Lung (tissue), 12 donors: Measurements from ENCODE around the gene ALDH16A1. TPM values are rescaled to one million over a fixed set of nuclear protein-coding genes. Genes with fewer than 3 reads are reported as not detected.

Experiments used
- ATAC-seq: fragments of 200-7000 bp; cut with Tn5 transposase; one replicate; pipeline ENCODE4 v1.9.1; 2020; ENCODE audit warnings: moderate number of reproducible peaks; ENCODE audit not compliant: insufficient read depth, low FRiP score
- DNase-seq, 3 donors: peaks; one replicate each; pipeline ENCODE4 v3.0.0-alpha.2; 2013 to 2017
- H3K27ac ChIP-seq, 2 donors: one replicate each; pipeline ENCODE4 v1.5.1; 2013; ENCODE audit warnings: mild to moderate bottlenecking in 2 of 2, moderate library complexity in 2 of 2, control low read depth in 1 of 2, inconsistent platforms in 1 of 2, low read depth in 1 of 2, low read length in 1 of 2
- H3K27me3 ChIP-seq, 3 donors: one replicate each; pipeline ENCODE4 v1.5.1; 2013; ENCODE audit warnings: low read length in 2 of 3; ENCODE audit not compliant: control insufficient read depth in 3 of 3, insufficient read depth in 3 of 3
- H3K36me3 ChIP-seq, 4 donors: one replicate each; pipeline ENCODE4 v1.5.1; 2013; ENCODE audit warnings: low read length in 4 of 4, mild to moderate bottlenecking in 1 of 4, moderate library complexity in 1 of 4; ENCODE audit not compliant: control insufficient read depth in 4 of 4, insufficient read depth in 4 of 4
- H3K4me1 ChIP-seq, 5 donors: one replicate each; pipeline ENCODE4 v1.5.1; 2013; ENCODE audit warnings: low read length in 5 of 5, mild to moderate bottlenecking in 2 of 5, moderate library complexity in 1 of 5; ENCODE audit not compliant: control insufficient read depth in 5 of 5, insufficient read depth in 5 of 5
- H3K4me3 ChIP-seq: one replicate; pipeline ENCODE4 v1.5.1; 2013; ENCODE audit warnings: mild to moderate bottlenecking, control low read depth, moderate library complexity
- H3K9ac ChIP-seq, 2 donors: one replicate each; pipeline ENCODE4 v1.5.1; 2013; ENCODE audit warnings: low read length in 2 of 2, control low read depth in 1 of 2; ENCODE audit not compliant: insufficient read depth in 1 of 2
- H3K9me3 ChIP-seq, 4 donors: one replicate each; pipeline ENCODE4 v1.5.1; 2013; ENCODE audit warnings: low read length in 3 of 4, mild to moderate bottlenecking in 1 of 4, moderate library complexity in 1 of 4; ENCODE audit not compliant: control insufficient read depth in 4 of 4, insufficient read depth in 3 of 4
- CTCF ChIP-seq: IDR thresholded peaks from 2 replicates; pipeline ENCODE4 v1.5.1; 2012; ENCODE audit warnings: mild to moderate bottlenecking; ENCODE audit errors: control extremely low read depth, extremely low read depth
- WGBS, 2 donors: extraction: QIAGEN DNeasy Blood & Tissue Kit; methylation state at CpG; one replicate each; pipeline ENCODE4 v1.1.7; 2013; 5-methylcytosine and 5-hydroxymethylcytosine counted together
- polyA plus RNA-seq, 2 donors: library from polyadenylated mRNA; stranded (reverse); fragments of 200-250 nt; gene quantifications; one replicate each; pipeline ENCODE4 v1.2.1, GENCODE V29; 2013
- total RNA-seq, 2 donors: library from RNA; depleted of rRNA in 1 of 2; stranded (reverse); fragments of >200 nt in 1 of 2; gene quantifications; one replicate each; pipeline ENCODE4 v1.2.1, GENCODE V29; 2014 to 2021
- donor health status: control.
- donor health status: control.
- donor health status: Bipolar disorder and iron deficiency.
- donor health status: healthy.
- donor health status: DM: yes; HTN: yes; CAD: no.

The ALDH16A1 gene
- total and polyA plus RNA-seq, 4 donors: 21.1 to 53.3 (median 37.4) TPM

- DNase-seq: no peak
- no peak overlapping the region for H3K4me3 ChIP-seq
- no peak overlapping the region for H3K9ac ChIP-seq
- no peak for ATAC-seq
- H3K36me3 ChIP-seq: no peaks in the 10 kb centered on the region
- 15% methylated on average over 26 to 29 of the region's 29 CpGs for WGBS, 2 donors
- peaks cover 0 to 98% (median 92%) of the 10 kb centered on the region in 3 donors for H3K27me3 ChIP-seq
- TF ChIP-seq CTCF: no peak
- H3K27ac ChIP-seq: no peak overlapping the region
- peaks cover 0 to 3% (median 0%) of the 10 kb centered on the region in 5 donors for H3K4me1 ChIP-seq
- H3K9me3 ChIP-seq: peaks cover 0 to 7% (median 0%) of the 10 kb centered on the region in 4 donors
Observed at GRCh38 chr19:49428547-49429451, 24.2 kb upstream of the ALDH16A1 start.

GRCh38 chr19:49430172-49430677 lies 22.8 kb upstream of the ALDH16A1 start:
- DNase-seq (no peak), ATAC-seq (no peak)
- peaks cover 0 to 3% (median 0%) of the 10 kb centered on the region in 5 donors for H3K4me1 ChIP-seq
- no peak for TF ChIP-seq CTCF
- no peak overlapping the region for H3K27ac ChIP-seq
- no peak overlapping the region for H3K4me3 ChIP-seq
- H3K36me3 ChIP-seq: no peaks in the 10 kb centered on the region
- peaks cover 3 to 98% (median 86%) of the 10 kb centered on the region in 3 donors for H3K27me3 ChIP-seq
- peaks cover 0 to 6% (median 0%) of the 10 kb centered on the region in 4 donors for H3K9me3 ChIP-seq
- no peak overlapping the region for H3K9ac ChIP-seq
- WGBS, 2 donors: 68 to 72% methylated on average over 8 to 9 of the region's 9 CpGs

GRCh38 chr19:49430678-49431329 lies 22.2 kb upstream of the ALDH16A1 start:
- H3K4me1 ChIP-seq: peaks cover 0 to 3% (median 0%) of the 10 kb centered on the region in 5 donors
- no peak for DNase-seq
- no peak overlapping the region for H3K27ac ChIP-seq
- H3K27me3 ChIP-seq: peaks cover 4 to 98% (median 84%) of the 10 kb centered on the region in 3 donors
- no peak overlapping the region for H3K4me3 ChIP-seq
- H3K9ac ChIP-seq: no peak overlapping the region
- TF ChIP-seq CTCF: no peak
- H3K36me3 ChIP-seq: no peaks in the 10 kb centered on the region
- no peak for ATAC-seq
- WGBS, 2 donors: 62 to 66% methylated on average over 28 of the region's 28 CpGs
- H3K9me3 ChIP-seq: peaks cover 0 to 4% (median 0%) of the 10 kb centered on the region in 4 donors
